GM23338 (cell line): ENCODE measurements around the gene RPS6KA1. TPM values are rescaled to one million over a fixed set of nuclear protein-coding genes. Genes with fewer than 3 reads are reported as not detected.

ENCODE experiments used
- CTCF ChIP-seq, 2 experiments: fragments of 200-600 bp in 1 of 2; sonication (generic) in 1 of 2; conservative IDR thresholded peaks; 2 replicates each; pipeline versions ENCODE4 v1.5.1 to v1.6.1; 2016 to 2017; ENCODE audit warnings: antibody characterized with exemption in 2 of 2, low read depth in 2 of 2, mild to moderate bottlenecking in 2 of 2, moderate library complexity in 1 of 2
- EZH2 ChIP-seq: fragments of 200-600 bp; sonication (generic); IDR thresholded peaks from one replicate; pipeline ENCODE4 v1.8.0; 2017; ENCODE audit warnings: antibody characterized with exemption, mild to moderate bottlenecking, low read depth; ENCODE audit not compliant: unreplicated experiment
- EZH2phosphoT487 ChIP-seq: fragments of 200-600 bp; sonication (generic); IDR thresholded peaks from one replicate; pipeline ENCODE4 v1.8.1; 2018; ENCODE audit warnings: antibody characterized with exemption; ENCODE audit not compliant: unreplicated experiment
- JUNB ChIP-seq: IDR thresholded peaks from one replicate; pipeline ENCODE4 v1.6.1; 2016; ENCODE audit warnings: antibody characterized with exemption; ENCODE audit not compliant: unreplicated experiment
- NANOG ChIP-seq: IDR thresholded peaks from 2 replicates; pipeline ENCODE4 v1.6.1; 2016; ENCODE audit warnings: antibody characterized with exemption, borderline replicate concordance
- STAT1 ChIP-seq: IDR thresholded peaks from one replicate; pipeline ENCODE4 v1.6.1; 2016; ENCODE audit warnings: antibody characterized with exemption; ENCODE audit not compliant: unreplicated experiment
- ZNF114 ChIP-seq: fragments of 250-450 bp; sonication (Bioruptor Pico); IDR thresholded peaks from 2 replicates; pipeline ENCODE4 v1.5.0; 2020; ENCODE audit warnings: mild to moderate bottlenecking, moderate library complexity
- ZNF462 ChIP-seq: fragments of 250-450 bp; sonication (Bioruptor Pico); IDR thresholded peaks from 2 replicates; pipeline ENCODE4 v1.5.0; 2020; ENCODE audit warnings: mild to moderate bottlenecking, moderate library complexity
- polyA plus RNA-seq: library from polyadenylated mRNA; unstranded; fragments of >200 nt; fragmentation: Nextera tagmentation; extraction: Ambion mirVana; gene quantifications from 2 replicates; pipeline ENCODE4 v1.2.1, GENCODE V29; 2016
- total RNA-seq: library from RNA; depleted of rRNA; stranded (reverse); fragments of >200 nt; shearing (Covaris generic); gene quantifications from 2 replicates; pipeline ENCODE4 v1.2.3, GENCODE V29; 2014
- TF ChIP-seq, protein P1 (sequence below): IDR thresholded peaks from 2 replicates; pipeline ENCODE4 v1.6.1; 2016; ENCODE audit warnings: antibody characterized with exemption

RPS6KA1 gene
- total and polyA plus RNA-seq, 2 experiments from 2014 or later, result 28.3 to 68.6 TPM

DNA sequence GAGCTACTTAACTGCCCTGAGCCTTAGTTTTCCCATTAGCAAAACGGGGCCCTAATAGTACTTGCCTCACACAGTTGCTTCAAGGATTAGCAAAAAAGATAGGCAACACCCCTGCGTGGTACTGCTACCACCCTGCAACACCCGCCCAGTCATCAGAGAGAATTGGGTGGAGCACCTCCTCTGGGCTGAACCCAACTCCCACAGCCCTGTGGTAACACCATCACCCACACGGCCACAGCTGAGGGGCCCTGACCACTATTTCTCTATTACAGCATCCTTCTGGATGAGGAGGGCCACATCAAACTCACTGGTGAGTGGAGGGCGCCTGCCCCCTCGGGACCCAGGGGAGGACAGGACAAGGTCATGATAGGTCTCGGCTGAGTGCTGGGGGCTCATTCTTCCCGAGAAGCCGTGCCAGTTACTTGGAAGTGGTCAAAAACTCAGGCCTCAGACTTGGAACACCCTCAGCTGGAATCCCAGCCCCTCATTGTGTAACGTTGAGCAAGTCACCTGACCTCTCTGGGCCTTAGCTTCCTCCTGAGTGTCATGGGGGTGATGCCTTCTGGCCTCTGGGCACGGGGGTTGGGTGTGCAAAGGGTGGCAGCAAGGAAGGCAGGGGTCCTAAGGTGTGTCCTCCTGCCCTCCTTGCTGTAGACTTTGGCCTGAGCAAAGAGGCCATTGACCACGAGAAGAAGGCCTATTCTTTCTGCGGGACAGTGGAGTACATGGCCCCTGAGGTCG lies 24.6 kb downstream of the RPS6KA1 start (continued):
- TF ChIP-seq ZNF462 (CRISPR knock-in tag), result no peak
- no peak for TF ChIP-seq STAT1
- TF ChIP-seq EZH2phosphoT487, result no peak
- TF ChIP-seq EZH2, result no peak
- TF ChIP-seq, protein P1, sequence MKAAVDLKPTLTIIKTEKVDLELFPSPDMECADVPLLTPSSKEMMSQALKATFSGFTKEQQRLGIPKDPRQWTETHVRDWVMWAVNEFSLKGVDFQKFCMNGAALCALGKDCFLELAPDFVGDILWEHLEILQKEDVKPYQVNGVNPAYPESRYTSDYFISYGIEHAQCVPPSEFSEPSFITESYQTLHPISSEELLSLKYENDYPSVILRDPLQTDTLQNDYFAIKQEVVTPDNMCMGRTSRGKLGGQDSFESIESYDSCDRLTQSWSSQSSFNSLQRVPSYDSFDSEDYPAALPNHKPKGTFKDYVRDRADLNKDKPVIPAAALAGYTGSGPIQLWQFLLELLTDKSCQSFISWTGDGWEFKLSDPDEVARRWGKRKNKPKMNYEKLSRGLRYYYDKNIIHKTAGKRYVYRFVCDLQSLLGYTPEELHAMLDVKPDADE, result no peak
- no peak for TF ChIP-seq ZNF114
- no peak for TF ChIP-seq NANOG
- TF ChIP-seq JUNB, result no peak
- TF ChIP-seq CTCF (conservative IDR thresholded peaks at IDR 0.05; ENCODE audit: low read depth in 2 of 2), result no peak
